Fibroblast of lung (primary cell): Measurements from ENCODE around the gene CEACAM16. TPM values are rescaled to one million over a fixed set of nuclear protein-coding genes. Genes with fewer than 3 reads are reported as not detected.

Experiments
- DNase-seq, 2 donors: peaks; one replicate each; pipeline versions ENCODE4 v3.0.0 to v3.0.0-alpha.2; 2010; ENCODE audit warnings: low read depth in 2 of 2
- H2AFZ ChIP-seq: 2 replicates; pipeline ENCODE4 v1.5.1; 2012; ENCODE audit warnings: low read length, control low read depth, inconsistent platforms
- H3K27ac ChIP-seq: 2 replicates; pipeline ENCODE4 v1.5.1; 2011; ENCODE audit warnings: low read length, control low read depth; ENCODE audit not compliant: insufficient read depth
- H3K27me3 ChIP-seq: 2 replicates; pipeline ENCODE4 v1.5.1; 2011; ENCODE audit warnings: mild to moderate bottlenecking, low read length; ENCODE audit not compliant: control insufficient read depth, insufficient read depth
- H3K36me3 ChIP-seq: 2 replicates; pipeline ENCODE4 v1.5.1; 2011; ENCODE audit warnings: low read length; ENCODE audit not compliant: control insufficient read depth, insufficient read depth
- H3K4me1 ChIP-seq: 2 replicates; pipeline ENCODE4 v1.5.1; 2011; ENCODE audit warnings: low read length; ENCODE audit not compliant: control insufficient read depth, insufficient read depth; ENCODE audit errors: extremely low read depth
- H3K4me2 ChIP-seq: 2 replicates; pipeline ENCODE4 v1.5.1; 2011; ENCODE audit warnings: low read length, control low read depth; ENCODE audit not compliant: insufficient read depth; ENCODE audit errors: extremely low read depth
- H3K4me3 ChIP-seq, 4 experiments: fragments of 200-600 bp in 1 of 4; sonication (generic) in 1 of 4; replicated peaks in 1 of 4; 2 replicates each; pipeline ENCODE4 v1.5.1; 2011 to 2016; ENCODE audit warnings: low read length in 4 of 4, low read depth in 3 of 4, mild to moderate bottlenecking in 3 of 4, control low read depth in 2 of 4, inconsistent platforms in 1 of 4, mixed read lengths in 1 of 4; ENCODE audit not compliant: insufficient read depth in 1 of 4; ENCODE audit errors: control extremely low read depth in 1 of 4
- H3K79me2 ChIP-seq: 2 replicates; pipeline ENCODE4 v1.5.1; 2012; ENCODE audit warnings: mild to moderate bottlenecking, low read length, inconsistent platforms; ENCODE audit not compliant: control insufficient read depth, insufficient read depth
- H3K9ac ChIP-seq: 2 replicates; pipeline ENCODE4 v1.5.1; 2011; ENCODE audit warnings: mild to moderate bottlenecking, low read length, control low read depth; ENCODE audit not compliant: insufficient read depth
- H3K9me3 ChIP-seq: 2 replicates; pipeline ENCODE4 v1.5.1; 2012; ENCODE audit warnings: low read depth, low read length; ENCODE audit not compliant: control insufficient read depth, insufficient read depth
- H4K20me1 ChIP-seq: 2 replicates; pipeline ENCODE4 v1.5.1; 2011; ENCODE audit warnings: low read length; ENCODE audit not compliant: control insufficient read depth, insufficient read depth; ENCODE audit errors: extremely low read depth
- CTCF ChIP-seq, 2 donors: IDR thresholded peaks in 1 of 2; conservative IDR thresholded peaks in 1 of 2; 1 replicate in 1 of 2; 2 replicates in 1 of 2; pipeline ENCODE4 v1.5.1; 2011 to 2012; ENCODE audit warnings: low read length in 2 of 2, control low read depth in 1 of 2, inconsistent platforms in 1 of 2, low read depth in 1 of 2, mild to moderate bottlenecking in 1 of 2
- EZH2 ChIP-seq: IDR thresholded peaks from 2 replicates; pipeline ENCODE4 v1.5.1; 2012; ENCODE audit warnings: low read length, control low read depth, mild to moderate bottlenecking; ENCODE audit errors: missing control alignments
- polyA plus RNA-seq, 2 donors: library from polyadenylated mRNA; depleted of rRNA in 1 of 2; stranded (reverse) in 1 of 2; unstranded in 1 of 2; fragments of >200 nt; gene quantifications; 2 replicates each; pipeline ENCODE4 v1.2.1, GENCODE V29; 2011 to 2012; ENCODE audit warnings: missing spikeins in 1 of 2
- total RNA-seq: library from RNA; depleted of rRNA; stranded (reverse); fragments of >200 nt; gene quantifications from 2 replicates; pipeline ENCODE4 v1.2.1, GENCODE V29; 2014

CEACAM16 gene
- total and polyA plus RNA-seq, 2 donors (not counting 1 experiment from before 2014, with no cell fraction given): not detected

GRCh38 chr19:44725251-44725650 lies 26.3 kb downstream of the CEACAM16 start:
- no peak for DNase-seq
- Histone ChIP-seq H3K9me3 (no peaks in the 10 kb centered on the region), H3K9ac (no peak overlapping the region), H3K4me1 (peaks cover 5% of the 10 kb centered on the region), H2AFZ (no peak overlapping the region), H3K4me3 (no peak overlapping the region), H4K20me1 (no peaks in the 10 kb centered on the region), H3K36me3 (no peaks in the 10 kb centered on the region), H3K27me3 (no peaks in the 10 kb centered on the region), H3K4me2 (no peak overlapping the region), H3K27ac (no peak overlapping the region), H3K79me2 (no peaks in the 10 kb centered on the region)
- TF ChIP-seq EZH2: no peak
- TF ChIP-seq CTCF (conservative IDR thresholded peaks at IDR 0.05 in 1 of 2, IDR thresholded peaks at IDR 0.05 in 1 of 2; ENCODE audit: low read depth in 1 of 2, low read length in 2 of 2): no peak

- H3K4me3 ChIP-seq: no peak overlapping the region
- DNase-seq: no peak
Measured at GRCh38 chr19:44725684-44726083, 26.7 kb downstream of the CEACAM16 start.

GRCh38 chr19:44726465-44726864 lies 27.5 kb downstream of the CEACAM16 start:
- DNase-seq: no peak
- Histone ChIP-seq H3K27me3 (no peaks in the 10 kb centered on the region), H3K36me3 (no peaks in the 10 kb centered on the region), H3K9ac (no peak overlapping the region), H3K4me2 (no peak overlapping the region), H3K4me3 (no peak overlapping the region), H3K79me2 (no peaks in the 10 kb centered on the region), H3K4me1 (peaks cover 5% of the 10 kb centered on the region), H3K9me3 (no peaks in the 10 kb centered on the region), H2AFZ (no peak overlapping the region), H3K27ac (no peak overlapping the region), H4K20me1 (no peaks in the 10 kb centered on the region)
- TF ChIP-seq EZH2: no peak
- TF ChIP-seq CTCF (conservative IDR thresholded peaks at IDR 0.05 in 1 of 2, IDR thresholded peaks at IDR 0.05 in 1 of 2; ENCODE audit: low read depth in 1 of 2, low read length in 2 of 2): no peak

More at GRCh38 chr19:44725684-44726083, 26.7 kb downstream of the CEACAM16 start:
- Histone ChIP-seq H3K79me2 (no peaks in the 10 kb centered on the region), H2AFZ (no peak overlapping the region), H3K9ac (no peak overlapping the region), H3K4me1 (peaks cover 5% of the 10 kb centered on the region), H4K20me1 (no peaks in the 10 kb centered on the region), H3K4me2 (no peak overlapping the region), H3K27ac (no peak overlapping the region), H3K9me3 (no peaks in the 10 kb centered on the region), H3K36me3 (no peaks in the 10 kb centered on the region), H3K27me3 (no peaks in the 10 kb centered on the region)
- TF ChIP-seq EZH2 (no peak), CTCF (conservative IDR thresholded peaks at IDR 0.05 in 1 of 2, IDR thresholded peaks at IDR 0.05 in 1 of 2; ENCODE audit: low read depth in 1 of 2, low read length in 2 of 2) (no peak)
